H9 (cell line): ENCODE measurements around the gene GPR62. TPM values are rescaled to one million over a fixed set of nuclear protein-coding genes. Genes with fewer than 3 reads are reported as not detected.

Experiments
- DNase-seq: peaks from one replicate; pipeline ENCODE4 v3.0.0-alpha.2; 2017
- H2AFZ ChIP-seq: one replicate; pipeline ENCODE4 v1.6.1; 2013; ENCODE audit warnings: mild to moderate bottlenecking, low read length, control low read depth, moderate library complexity
- H2AK5ac ChIP-seq: 2 replicates; pipeline ENCODE4 v1.6.1; 2013; ENCODE audit warnings: low read length, control low read depth, mixed read lengths; ENCODE audit not compliant: insufficient read length
- H2BK120ac ChIP-seq: one replicate; pipeline ENCODE4 v1.6.1; 2013; ENCODE audit warnings: low read depth, mild to moderate bottlenecking, low read length, control low read depth, inconsistent platforms; ENCODE audit not compliant: poor library complexity, severe bottlenecking
- H2BK12ac ChIP-seq: 2 replicates; pipeline ENCODE4 v1.6.1; 2013; ENCODE audit warnings: low read length, control low read depth, mixed read lengths, low read depth; ENCODE audit not compliant: insufficient read length
- H2BK15ac ChIP-seq: 2 replicates; pipeline ENCODE4 v1.6.1; 2013; ENCODE audit warnings: low read depth, low read length, control low read depth
- H2BK20ac ChIP-seq: one replicate; pipeline ENCODE4 v1.6.1; 2013; ENCODE audit warnings: low read depth, mild to moderate bottlenecking, low read length, control low read depth, inconsistent platforms; ENCODE audit not compliant: poor library complexity, severe bottlenecking
- H2BK5ac ChIP-seq: 2 replicates; pipeline ENCODE4 v1.6.1; 2013; ENCODE audit warnings: low read length, control low read depth, mixed read lengths; ENCODE audit not compliant: insufficient read length
- H3K14ac ChIP-seq: 2 replicates; pipeline ENCODE4 v1.6.1; 2013; ENCODE audit warnings: low read length, control low read depth; ENCODE audit not compliant: insufficient read depth
- H3K18ac ChIP-seq: 2 replicates; pipeline ENCODE4 v1.6.1; 2013; ENCODE audit warnings: low read depth, mild to moderate bottlenecking, mixed read lengths, low read length, control low read depth; ENCODE audit not compliant: insufficient read length
- H3K23ac ChIP-seq: 2 replicates; pipeline ENCODE4 v1.6.1; 2013; ENCODE audit warnings: low read length, control low read depth, mixed read lengths, low read depth; ENCODE audit not compliant: insufficient read length
- H3K23me2 ChIP-seq: 2 replicates; pipeline ENCODE4 v1.6.1; 2013; ENCODE audit warnings: low read depth, mild to moderate bottlenecking, mixed read lengths, low read length, control low read depth; ENCODE audit not compliant: insufficient read length, poor library complexity, severe bottlenecking
- H3K27ac ChIP-seq: 2 replicates; pipeline ENCODE4 v1.5.1; 2013; ENCODE audit warnings: low read length, control low read depth, mixed read lengths, low read depth; ENCODE audit not compliant: insufficient read length
- H3K27me3 ChIP-seq: 2 replicates; pipeline ENCODE4 v1.6.1; 2013; ENCODE audit warnings: low read length, control low read depth, inconsistent platforms; ENCODE audit not compliant: insufficient read depth
- H3K4ac ChIP-seq: 2 replicates; pipeline ENCODE4 v1.6.1; 2013; ENCODE audit warnings: low read depth, mild to moderate bottlenecking, control low read depth, inconsistent platforms, low read length, moderate library complexity
- H3K4me1 ChIP-seq: 2 replicates; pipeline ENCODE4 v1.6.1; 2013; ENCODE audit warnings: low read length, control low read depth, inconsistent platforms; ENCODE audit not compliant: insufficient read depth
- H3K4me2 ChIP-seq: 2 replicates; pipeline ENCODE4 v1.6.1; 2013; ENCODE audit warnings: low read length, control low read depth, mixed read lengths; ENCODE audit not compliant: insufficient read length, insufficient read depth
- H3K56ac ChIP-seq: 2 replicates; pipeline ENCODE4 v1.6.1; 2013; ENCODE audit warnings: low read depth, mild to moderate bottlenecking, mixed read lengths, low read length, control low read depth; ENCODE audit not compliant: insufficient read length
- H3K79me1 ChIP-seq: 2 replicates; pipeline ENCODE4 v1.6.1; 2013; ENCODE audit warnings: low read depth, mild to moderate bottlenecking, moderate library complexity, low read length, control low read depth, inconsistent platforms; ENCODE audit not compliant: insufficient read depth, poor library complexity, severe bottlenecking
- H3K79me2 ChIP-seq: 2 replicates; pipeline ENCODE4 v1.6.1; 2013; ENCODE audit warnings: low read length, control low read depth, inconsistent platforms; ENCODE audit not compliant: insufficient read depth
- H3K9ac ChIP-seq: 2 replicates; pipeline ENCODE4 v1.6.1; 2013; ENCODE audit warnings: low read length, control low read depth, mixed read lengths; ENCODE audit not compliant: insufficient read length; ENCODE audit errors: extremely low read depth
- H3K9me3 ChIP-seq: one replicate; pipeline ENCODE4 v1.6.1; 2013; ENCODE audit warnings: low read depth, low read length, inconsistent platforms; ENCODE audit not compliant: control insufficient read depth
- H3T11ph ChIP-seq: one replicate; pipeline ENCODE4 v1.6.1; 2013; ENCODE audit warnings: mild to moderate bottlenecking, low read length, control low read depth, inconsistent platforms
- H4K20me1 ChIP-seq: one replicate; pipeline ENCODE4 v1.6.1; 2013; ENCODE audit not compliant: control insufficient read depth, insufficient read length, insufficient read depth
- H4K5ac ChIP-seq: 2 replicates; pipeline ENCODE4 v1.6.1; 2013; ENCODE audit warnings: low read depth, mild to moderate bottlenecking, mixed read lengths, low read length, control low read depth; ENCODE audit not compliant: insufficient read length
- H4K8ac ChIP-seq: replicated peaks from 2 replicates; pipeline ENCODE4 v1.6.1; 2013; ENCODE audit warnings: low read length, control low read depth, mixed read lengths, low read depth; ENCODE audit not compliant: insufficient read length
- H4K91ac ChIP-seq: 2 replicates; pipeline ENCODE4 v1.6.1; 2013; ENCODE audit warnings: low read depth, mild to moderate bottlenecking, moderate library complexity, mixed read lengths, low read length, control low read depth; ENCODE audit not compliant: insufficient read length
- H3K27ac Mint-ChIP-seq, 3 experiments: 2 replicates in 2 of 3; 3 replicates in 1 of 3; pipeline ENCODE4 v1.8.0; 2020 to 2021; ENCODE audit warnings: mixed read lengths in 3 of 3, mild to moderate bottlenecking in 1 of 3, moderate library complexity in 1 of 3
- H3K27me3 Mint-ChIP-seq: 2 replicates; pipeline ENCODE4 v1.8.0; 2021; ENCODE audit warnings: low read depth, mild to moderate bottlenecking, moderate library complexity, mixed read lengths
- H3K36me3 Mint-ChIP-seq, 3 experiments: 2 replicates in 2 of 3; 3 replicates in 1 of 3; pipeline ENCODE4 v1.8.0; 2020 to 2021; ENCODE audit warnings: low read depth in 3 of 3, mixed read lengths in 3 of 3; ENCODE audit not compliant: insufficient read depth in 1 of 3
- H3K4me1 Mint-ChIP-seq, 2 experiments: 2 replicates each; pipeline ENCODE4 v1.8.0; 2020; ENCODE audit warnings: mixed read lengths in 2 of 2
- H3K4me3 Mint-ChIP-seq, 2 experiments: 2 replicates in 1 of 2; 3 replicates in 1 of 2; pipeline ENCODE4 v1.8.0; 2020 to 2021; ENCODE audit warnings: mild to moderate bottlenecking in 2 of 2, mixed read lengths in 2 of 2, moderate library complexity in 1 of 2
- H3K9me3 Mint-ChIP-seq, 2 experiments: 2 replicates in 1 of 2; 3 replicates in 1 of 2; pipeline ENCODE4 v1.8.0; 2020; ENCODE audit warnings: mild to moderate bottlenecking in 2 of 2, mixed read lengths in 2 of 2, moderate library complexity in 1 of 2
- CTCF ChIP-seq: fragments of 200-600 bp; sonication (generic); conservative IDR thresholded peaks from 3 replicates; pipeline ENCODE4 v1.8.0; 2021; ENCODE audit warnings: antibody characterized with exemption, mild to moderate bottlenecking
- WGBS: extraction: QIAGEN DNeasy Blood & Tissue Kit; methylation state at CpG from one replicate; pipeline ENCODE4 v1.1.7; 2013; ENCODE audit warnings: missing lambda C conversion rate, low lambda C conversion rate, mixed read lengths; ENCODE audit not compliant: insufficient read length; ENCODE audit errors: extremely low coverage; 5-methylcytosine and 5-hydroxymethylcytosine counted together
- total RNA-seq: library from RNA; stranded (reverse); gene quantifications from 2 replicates; pipeline ENCODE4 v1.2.1, GENCODE V29; 2021

Gene GPR62
- total RNA-seq, 1 experiment from 2014 or later, result 0.13 TPM

- no peak overlapping the region for H3K18ac ChIP-seq
- H2AK5ac ChIP-seq, result no peak overlapping the region
- no peak overlapping the region for H4K91ac ChIP-seq
- Mint-ChIP-seq H3K9me3 (no peaks in the 10 kb centered on the region), H3K27me3 (peaks cover 89% of the 10 kb centered on the region), H3K4me1 (peaks cover 0 to 5% of the 10 kb centered on the region in 2 experiments; a peak in 3 of 4 replicates), H3K36me3 (no peaks in the 10 kb centered on the region), H3K4me3 (no peak overlapping the region), H3K27ac (no peak overlapping the region)
- no peaks in the 10 kb centered on the region for H3K9me3 ChIP-seq
- H2BK5ac ChIP-seq, result no peak overlapping the region
- WGBS, result no CpG with 5 or more reads among the region's 3 CpGs
- H2BK15ac ChIP-seq, result no peak overlapping the region
- H3K4ac ChIP-seq, result no peak overlapping the region
- H3K27ac ChIP-seq, result no peak overlapping the region
- no peaks in the 10 kb centered on the region for H3K79me2 ChIP-seq
- no peak overlapping the region for H3K23ac ChIP-seq
- H2BK120ac ChIP-seq, result no peak overlapping the region
- no peak overlapping the region for H3T11ph ChIP-seq
- no peak overlapping the region for H2BK12ac ChIP-seq
- H3K14ac ChIP-seq, result no peak overlapping the region
- peaks cover 21% of the 10 kb centered on the region for H3K27me3 ChIP-seq
- no peaks in the 10 kb centered on the region for H3K23me2 ChIP-seq
- H3K4me1 ChIP-seq, result no peaks in the 10 kb centered on the region
- DNase-seq, result no peak
- no peak overlapping the region for H4K8ac ChIP-seq
- no peaks in the 10 kb centered on the region for H3K79me1 ChIP-seq
- H3K4me2 ChIP-seq, result no peak overlapping the region
- no peak overlapping the region for H3K56ac ChIP-seq
- H4K20me1 ChIP-seq, result no peaks in the 10 kb centered on the region
- no peak overlapping the region for H2AFZ ChIP-seq
- H2BK20ac ChIP-seq, result no peak overlapping the region
- no peak overlapping the region for H3K9ac ChIP-seq
- no peak overlapping the region for H4K5ac ChIP-seq
- no peak for TF ChIP-seq CTCF
Measured at GRCh38 chr3:51953445-51953844, 1.7 kb upstream of the GPR62 start.
